Liver (tissue), 9 donors: ENCODE data around the gene ADCY4. TPM values are rescaled to one million over a fixed set of nuclear protein-coding genes. Genes with fewer than 3 reads are reported as not detected.

Source experiments
- DNase-seq: peaks from one replicate; pipeline ENCODE4 v3.0.0-alpha.2; 2017; ENCODE audit warnings: low spot score
- H3K27ac ChIP-seq, 2 donors: one replicate each; pipeline ENCODE4 v1.7.0; 2013; ENCODE audit warnings: inconsistent platforms in 2 of 2, low read length in 2 of 2, control low read depth in 1 of 2, low read depth in 1 of 2, mild to moderate bottlenecking in 1 of 2
- H3K27me3 ChIP-seq, 4 donors: one replicate each; pipeline versions ENCODE4 v1.6.1 to v1.7.0; 2013; ENCODE audit warnings: low read length in 3 of 4, inconsistent platforms in 1 of 4, mild to moderate bottlenecking in 1 of 4, moderate library complexity in 1 of 4; ENCODE audit not compliant: control insufficient read depth in 4 of 4, insufficient read depth in 4 of 4
- H3K36me3 ChIP-seq, 4 donors: one replicate each; pipeline versions ENCODE4 v1.6.1 to v1.7.0; 2013; ENCODE audit warnings: low read length in 3 of 4, mild to moderate bottlenecking in 3 of 4, low read depth in 1 of 4, moderate library complexity in 1 of 4; ENCODE audit not compliant: control insufficient read depth in 4 of 4, insufficient read depth in 3 of 4
- H3K4me1 ChIP-seq, 4 donors: one replicate each; pipeline versions ENCODE4 v1.6.1 to v1.7.0; 2013; ENCODE audit warnings: low read length in 3 of 4, mild to moderate bottlenecking in 3 of 4, moderate library complexity in 1 of 4; ENCODE audit not compliant: control insufficient read depth in 4 of 4, insufficient read depth in 4 of 4
- H3K4me3 ChIP-seq, 3 donors: one replicate each; pipeline versions ENCODE4 v1.6.1 to v1.7.0; 2013; ENCODE audit warnings: low read length in 3 of 3, control low read depth in 1 of 3, low read depth in 1 of 3, mild to moderate bottlenecking in 1 of 3
- H3K9ac ChIP-seq, 2 donors: one replicate each; pipeline ENCODE4 v1.7.0; 2013; ENCODE audit warnings: low read length in 2 of 2, mild to moderate bottlenecking in 2 of 2, moderate library complexity in 2 of 2, control low read depth in 1 of 2, low read depth in 1 of 2
- H3K9me3 ChIP-seq, 4 donors: one replicate each; pipeline versions ENCODE4 v1.6.1 to v1.7.0; 2013; ENCODE audit warnings: low read length in 3 of 4; ENCODE audit not compliant: control insufficient read depth in 4 of 4
- ATF3 ChIP-seq: IDR thresholded peaks from 2 replicates; pipeline ENCODE4 v1.6.1; 2016; ENCODE audit warnings: antibody characterized with exemption
- CTCF ChIP-seq: fragments of 150-350 bp; IDR thresholded peaks from 2 replicates; pipeline ENCODE4 v1.5.1; 2017; ENCODE audit warnings: improper control_type of control experiment, low read depth, low read length; ENCODE audit not compliant: missing input control
- EGR1 ChIP-seq, 2 donors: IDR thresholded peaks; 2 replicates each; pipeline ENCODE4 v1.6.1; 2016 to 2018; ENCODE audit warnings: antibody characterized with exemption in 2 of 2, low read depth in 2 of 2
- FOXA1 ChIP-seq: IDR thresholded peaks from 2 replicates; pipeline ENCODE4 v1.6.1; 2016; ENCODE audit warnings: antibody characterized with exemption
- FOXA2 ChIP-seq: IDR thresholded peaks from 2 replicates; pipeline ENCODE4 v1.6.1; 2016; ENCODE audit warnings: antibody characterized with exemption
- GABPA ChIP-seq, 2 donors: IDR thresholded peaks in 1 of 2; conservative IDR thresholded peaks in 1 of 2; 2 replicates each; pipeline ENCODE4 v1.6.1; 2016; ENCODE audit warnings: antibody characterized with exemption in 2 of 2, mild to moderate bottlenecking in 1 of 2, moderate library complexity in 1 of 2
- HNF4A ChIP-seq, 2 donors: conservative IDR thresholded peaks; 2 replicates each; pipeline ENCODE4 v1.6.1; 2016; ENCODE audit warnings: antibody characterized with exemption in 2 of 2, mild to moderate bottlenecking in 2 of 2
- HNF4G ChIP-seq: IDR thresholded peaks from 2 replicates; pipeline ENCODE4 v1.6.1; 2016; ENCODE audit warnings: antibody characterized with exemption
- JUND ChIP-seq, 2 donors: IDR thresholded peaks; 2 replicates each; pipeline ENCODE4 v1.6.1; 2016; ENCODE audit warnings: antibody characterized with exemption in 2 of 2
- MAX ChIP-seq: IDR thresholded peaks from 2 replicates; pipeline ENCODE4 v1.6.1; 2016; ENCODE audit warnings: antibody characterized with exemption
- NR2F2 ChIP-seq: IDR thresholded peaks from 2 replicates; pipeline ENCODE4 v1.6.1; 2016; ENCODE audit warnings: antibody characterized with exemption
- RAD21 ChIP-seq, 2 donors: IDR thresholded peaks; 2 replicates each; pipeline ENCODE4 v1.6.1; 2016; ENCODE audit warnings: antibody characterized with exemption in 2 of 2, mild to moderate bottlenecking in 2 of 2
- REST ChIP-seq: IDR thresholded peaks from 2 replicates; pipeline ENCODE4 v1.6.1; 2016; ENCODE audit warnings: antibody characterized with exemption, mild to moderate bottlenecking
- RXRA ChIP-seq, 2 donors: IDR thresholded peaks; 2 replicates each; pipeline ENCODE4 v1.6.1; 2017 to 2018; ENCODE audit warnings: antibody characterized with exemption in 2 of 2, mild to moderate bottlenecking in 1 of 2
- SP1 ChIP-seq: IDR thresholded peaks from 2 replicates; pipeline ENCODE4 v1.6.1; 2018; ENCODE audit warnings: antibody characterized with exemption, mild to moderate bottlenecking
- TAF1 ChIP-seq: conservative IDR thresholded peaks from 2 replicates; pipeline ENCODE4 v1.6.1; 2016; ENCODE audit warnings: antibody characterized with exemption, mild to moderate bottlenecking
- YY1 ChIP-seq: IDR thresholded peaks from 2 replicates; pipeline ENCODE4 v1.6.1; 2016; ENCODE audit warnings: antibody characterized with exemption, mild to moderate bottlenecking
- ZBTB33 ChIP-seq: IDR thresholded peaks from 2 replicates; pipeline ENCODE4 v1.6.1; 2016; ENCODE audit warnings: antibody characterized with exemption
- WGBS: extraction: QIAGEN DNeasy Blood & Tissue Kit; methylation state at CpG from one replicate; pipeline ENCODE4 v1.1.7; 2013; 5-methylcytosine and 5-hydroxymethylcytosine counted together
- polyA plus RNA-seq, 2 donors: library from polyadenylated mRNA; stranded (reverse) in 1 of 2; unstranded in 1 of 2; fragments of 200-250 nt in 1 of 2; fragments of >200 nt in 1 of 2; fragmentation: Nextera tagmentation in 1 of 2; extraction: Ambion mirVana in 1 of 2; gene quantifications; one replicate each; pipeline versions ENCODE4 v1.2.1 to v1.2.3, GENCODE V29; 2013 to 2015
- total RNA-seq, 2 donors: library from RNA; depleted of rRNA; stranded (reverse); fragments of >200 nt; gene quantifications; one replicate each; pipeline ENCODE4 v1.2.3, GENCODE V29; 2014
- donor health status: healthy.
- donor health status: healthy.
- donor health status: healthy.
- donor health status: healthy.
- donor health status: healthy.

Gene ADCY4
- total and polyA plus RNA-seq, 4 donors = 2.2 to 7.2 (median 4.0) TPM

- Histone ChIP-seq H3K36me3 (peaks cover 0 to 38% (median 10%) of the 10 kb centered on the region in 4 donors), H3K9me3 (no peaks in the 10 kb centered on the region), H3K9ac (no peak overlapping the region), H3K27ac (no peak overlapping the region), H3K27me3 (no peaks in the 10 kb centered on the region), H3K4me1 (peaks cover 1 to 19% (median 4%) of the 10 kb centered on the region in 4 donors), H3K4me3 (no peak overlapping the region)
- DNase-seq = no peak
- no peak for TF ChIP-seq GABPA (IDR thresholded peaks at IDR 0.05 in 1 of 2, conservative IDR thresholded peaks at IDR 0.05 in 1 of 2)
- no peak for TF ChIP-seq MAX
- no peak for TF ChIP-seq TAF1
- no peak for TF ChIP-seq FOXA1
- no peak for TF ChIP-seq YY1
- TF ChIP-seq FOXA2 = no peak
- 95% methylated on average over 14 of the region's 14 CpGs for WGBS
Observed at GRCh38 chr14:24269910-24270536, 64.8 kb downstream of the ADCY4 start.

- Histone ChIP-seq H3K27me3 (no peaks in the 10 kb centered on the region), H3K9ac (no peak overlapping the region), H3K4me3 (no peak overlapping the region), H3K36me3 (peaks cover 0 to 38% (median 10%) of the 10 kb centered on the region in 4 donors), H3K4me1 (peaks cover 1 to 19% (median 4%) of the 10 kb centered on the region in 4 donors), H3K9me3 (no peaks in the 10 kb centered on the region), H3K27ac (no peak overlapping the region)
- 95% methylated on average over 8 of the region's 8 CpGs for WGBS
- DNase-seq = no peak
- TF ChIP-seq ZBTB33 (no peak), REST (no peak), EGR1 (IDR thresholded peaks at IDR 0.05; ENCODE audit: low read depth in 2 of 2) (no peak), HNF4A (conservative IDR thresholded peaks at IDR 0.05) (no peak), CTCF (no peak), RXRA (IDR thresholded peaks at IDR 0.05) (no peak), TAF1 (no peak), FOXA1 (no peak), RAD21 (IDR thresholded peaks at IDR 0.05) (no peak), FOXA2 (no peak), ATF3 (no peak), YY1 (no peak), JUND (IDR thresholded peaks at IDR 0.05) (no peak), GABPA (IDR thresholded peaks at IDR 0.05 in 1 of 2, conservative IDR thresholded peaks at IDR 0.05 in 1 of 2) (no peak), MAX (no peak), SP1 (no peak), HNF4G (no peak), NR2F2 (no peak)
Observed at GRCh38 chr14:24269368-24269767, 65.5 kb downstream of the ADCY4 start.
